GM12801 (cell line): ENCODE data around the gene ADARB1.

Experiments
- TF ChIP-seq, protein P1 (sequence below): IDR thresholded peaks from one replicate; pipeline ENCODE4 v1.5.1; 2011; ENCODE audit warnings: control low read depth; ENCODE audit not compliant: insufficient read length; ENCODE audit errors: extremely low read depth

ADARB1 gene

GRCh38 chr21:45125357-45125756, 51.0 kb downstream of the ADARB1 start:
- TF ChIP-seq, protein P1, sequence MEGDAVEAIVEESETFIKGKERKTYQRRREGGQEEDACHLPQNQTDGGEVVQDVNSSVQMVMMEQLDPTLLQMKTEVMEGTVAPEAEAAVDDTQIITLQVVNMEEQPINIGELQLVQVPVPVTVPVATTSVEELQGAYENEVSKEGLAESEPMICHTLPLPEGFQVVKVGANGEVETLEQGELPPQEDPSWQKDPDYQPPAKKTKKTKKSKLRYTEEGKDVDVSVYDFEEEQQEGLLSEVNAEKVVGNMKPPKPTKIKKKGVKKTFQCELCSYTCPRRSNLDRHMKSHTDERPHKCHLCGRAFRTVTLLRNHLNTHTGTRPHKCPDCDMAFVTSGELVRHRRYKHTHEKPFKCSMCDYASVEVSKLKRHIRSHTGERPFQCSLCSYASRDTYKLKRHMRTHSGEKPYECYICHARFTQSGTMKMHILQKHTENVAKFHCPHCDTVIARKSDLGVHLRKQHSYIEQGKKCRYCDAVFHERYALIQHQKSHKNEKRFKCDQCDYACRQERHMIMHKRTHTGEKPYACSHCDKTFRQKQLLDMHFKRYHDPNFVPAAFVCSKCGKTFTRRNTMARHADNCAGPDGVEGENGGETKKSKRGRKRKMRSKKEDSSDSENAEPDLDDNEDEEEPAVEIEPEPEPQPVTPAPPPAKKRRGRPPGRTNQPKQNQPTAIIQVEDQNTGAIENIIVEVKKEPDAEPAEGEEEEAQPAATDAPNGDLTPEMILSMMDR = no peak

DNA sequence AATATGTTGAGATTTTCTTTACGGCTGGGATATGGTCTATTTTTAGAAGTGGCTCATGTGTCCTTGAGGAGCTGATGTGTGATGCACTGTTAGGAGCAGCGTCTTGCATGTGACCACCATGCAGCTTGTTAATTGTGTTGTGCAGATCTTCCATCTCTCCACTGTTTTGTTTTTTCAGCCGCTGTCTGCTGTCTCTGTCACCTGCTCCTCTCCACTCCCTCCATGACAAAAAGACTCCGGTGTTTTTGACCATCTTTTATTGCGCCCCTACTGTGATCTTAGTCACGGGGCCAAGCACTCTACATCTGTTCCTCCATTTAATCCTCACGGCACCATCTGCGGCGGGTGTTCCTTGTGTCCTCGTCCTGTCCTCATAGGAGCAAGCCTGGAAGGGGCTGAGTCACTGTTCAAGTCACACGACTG, 51.8 kb downstream of the ADARB1 start:
- TF ChIP-seq, protein P1 = no peak

GRCh38 chr21:45126983-45127382, 52.6 kb downstream of the ADARB1 start:
- TF ChIP-seq, protein P1 = no peak

DNA sequence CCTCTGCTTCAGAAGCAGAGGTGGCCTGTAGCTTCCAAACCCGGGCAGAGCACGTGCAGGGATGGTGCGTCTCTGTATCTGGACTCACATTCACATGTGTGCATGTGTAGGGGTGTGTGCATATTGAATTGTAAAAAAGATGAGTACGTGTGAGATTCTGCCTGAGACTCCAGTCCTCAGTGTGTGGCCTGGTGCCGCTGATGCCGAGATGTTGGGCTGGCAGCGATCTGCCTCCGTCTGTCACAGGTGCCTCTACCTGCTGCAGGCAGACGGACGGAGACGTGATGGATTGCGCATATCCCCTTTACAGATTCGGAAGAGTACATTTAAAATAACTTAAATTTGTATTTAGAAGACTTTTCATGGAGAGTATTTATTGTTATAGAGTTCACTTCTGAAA, 53.6 kb downstream of the ADARB1 start:
- TF ChIP-seq, protein P1 = no peak

- TF ChIP-seq, protein P1 = no peak
Observed at GRCh38 chr21:45128613-45129188, 54.3 kb downstream of the ADARB1 start.

- TF ChIP-seq, protein P1 = no peak
Observed at GRCh38 chr21:45129189-45129923, 55.0 kb downstream of the ADARB1 start.

- TF ChIP-seq, protein P1 = no peak
Observed at GRCh38 chr21:45130324-45130774, 56.0 kb downstream of the ADARB1 start.
